HepG2 (cell line): ENCODE data around the gene ZNF440. TPM values are rescaled to one million over a fixed set of nuclear protein-coding genes. Genes with fewer than 3 reads are reported as not detected.

Source experiments
- ATAD3A ChIP-seq: sonication (generic); formaldehyde crosslinking; IDR thresholded peaks from 2 replicates; pipeline ENCODE4 v1.4.0; 2020; ENCODE audit warnings: missing genetic modification reagents
- DMAP1 ChIP-seq: IDR thresholded peaks from 2 replicates; pipeline ENCODE4 v1.6.1; 2016
- GABPB1 ChIP-seq: IDR thresholded peaks from 2 replicates; pipeline ENCODE4 v1.6.1; 2016; ENCODE audit warnings: mild to moderate bottlenecking, missing genetic modification reagents, moderate library complexity, missing compliant biosample characterization
- GMEB1 ChIP-seq: sonication (generic); formaldehyde crosslinking; IDR thresholded peaks from 2 replicates; pipeline ENCODE4 v1.5.1; 2020; ENCODE audit warnings: missing genetic modification reagents, mild to moderate bottlenecking, borderline replicate concordance
- ISL2 ChIP-seq: sonication (generic); formaldehyde crosslinking; IDR thresholded peaks from 2 replicates; pipeline ENCODE4 v1.5.0; 2020; ENCODE audit warnings: missing genetic modification reagents
- JDP2 ChIP-seq: sonication (generic); formaldehyde crosslinking; IDR thresholded peaks from 2 replicates; pipeline ENCODE4 v1.8.1; 2022; ENCODE audit warnings: missing genetic modification reagents, borderline replicate concordance
- MXD3 ChIP-seq: IDR thresholded peaks from 2 replicates; pipeline ENCODE4 v1.6.1; 2016; ENCODE audit warnings: mild to moderate bottlenecking, missing biosample characterization, missing genetic modification reagents
- NCOA1 ChIP-seq: sonication (generic); formaldehyde crosslinking; IDR thresholded peaks from 2 replicates; pipeline ENCODE4 v1.9.0; 2021; ENCODE audit warnings: missing genetic modification reagents
- NCOA2 ChIP-seq: sonication (generic); formaldehyde crosslinking; IDR thresholded peaks from 2 replicates; pipeline ENCODE4 v1.8.0; 2022; ENCODE audit warnings: inconsistent platforms
- NR2C2 ChIP-seq: sonication (generic); formaldehyde crosslinking; IDR thresholded peaks from 2 replicates; pipeline ENCODE4 v1.4.0; 2020; ENCODE audit warnings: missing genetic modification reagents, mild to moderate bottlenecking, moderate library complexity, borderline replicate concordance
- PHF8 ChIP-seq: sonication (generic); formaldehyde crosslinking; IDR thresholded peaks from 2 replicates; pipeline ENCODE4 v1.5.0; 2020; ENCODE audit warnings: missing genetic modification reagents
- SP5 ChIP-seq: IDR thresholded peaks from 2 replicates; pipeline ENCODE4 v1.6.1; 2016; ENCODE audit warnings: low read depth, borderline replicate concordance
- SRSF9 ChIP-seq: fragments of 200-400 bp; formaldehyde crosslinking; IDR thresholded peaks from 2 replicates; pipeline ENCODE4 v1.6.1; 2018; ENCODE audit warnings: borderline replicate concordance, mild to moderate bottlenecking, low read depth, low read length; ENCODE audit not compliant: insufficient read depth, poor library complexity, severe bottlenecking
- ZNF136 ChIP-seq: sonication (generic); formaldehyde crosslinking; IDR thresholded peaks from 2 replicates; pipeline ENCODE4 v1.8.1; 2022; ENCODE audit warnings: low read depth, mild to moderate bottlenecking, moderate library complexity, missing genetic modification reagents
- ZNF205 ChIP-seq: IDR thresholded peaks from 2 replicates; pipeline ENCODE4 v1.6.1; 2018; ENCODE audit warnings: missing biosample characterization, missing genetic modification reagents
- ZNF251 ChIP-seq: sonication (generic); formaldehyde crosslinking; IDR thresholded peaks from 2 replicates; pipeline ENCODE4 v1.9.0; 2021; ENCODE audit warnings: mild to moderate bottlenecking, missing genetic modification reagents
- ZNF274 ChIP-seq: sonication (generic); formaldehyde crosslinking; IDR thresholded peaks from 2 replicates; pipeline ENCODE4 v1.5.1; 2020; ENCODE audit warnings: mild to moderate bottlenecking, missing genetic modification reagents
- ZNF275 ChIP-seq: sonication (generic); formaldehyde crosslinking; IDR thresholded peaks from 2 replicates; pipeline ENCODE4 v1.8.0; 2022; ENCODE audit warnings: missing genetic modification reagents, mild to moderate bottlenecking, inconsistent platforms, borderline replicate concordance
- ZNF501 ChIP-seq: sonication (generic); formaldehyde crosslinking; IDR thresholded peaks from 2 replicates; pipeline ENCODE4 v1.5.1; 2020; ENCODE audit warnings: mild to moderate bottlenecking, moderate library complexity, missing genetic modification reagents
- ZNF687 ChIP-seq: sonication (generic); formaldehyde crosslinking; IDR thresholded peaks from 2 replicates; pipeline ENCODE4 v1.5.1; 2020; ENCODE audit warnings: mild to moderate bottlenecking, missing genetic modification reagents, moderate library complexity
- ZNF777 ChIP-seq: sonication (generic); formaldehyde crosslinking; IDR thresholded peaks from 2 replicates; pipeline ENCODE4 v1.4.0; 2020; ENCODE audit warnings: missing genetic modification reagents
- polyA plus RNA-seq, 8 experiments: library from polyadenylated mRNA; depleted of rRNA in 3 of 8; stranded (reverse) in 7 of 8; unstranded in 1 of 8; fragments of >200 nt; fragmentation: Illumina TruSeq in 4 of 8; extraction: Trizol in 4 of 8; gene quantifications; 2 replicates each; pipeline versions ENCODE4 v1.2.1 to v1.2.3, GENCODE V29; 2011 to 2016; ENCODE audit warnings: low read depth in 4 of 8, missing spikeins in 1 of 8, mixed read lengths in 1 of 8; ENCODE audit not compliant: insufficient read depth in 1 of 8
- total RNA-seq, 5 experiments: library from RNA; depleted of rRNA; stranded (reverse); fragments of >200 nt; fragmentation: Illumina TruSeq; extraction: Trizol; gene quantifications; 2 replicates each; pipeline ENCODE4 v1.2.3, GENCODE V29; 2016; ENCODE audit warnings: low read depth in 1 of 5

The ZNF440 gene
- total and polyA plus RNA-seq, 2 of the 13 experiments (the other 11 are each of a cell fraction or from before 2014, with no cell fraction given), result 2.7 to 12.4 TPM

- TF ChIP-seq NR2C2 (CRISPR knock-in tag), result peak; percentile 51; the same call in 1 of the 2 replicates
- TF ChIP-seq SP5, result peak; percentile 91
- 0 out of 2 replicates have a peak, but pooled peaks have one; percentile 15 for TF ChIP-seq ZNF205
- TF ChIP-seq ZNF251, result 0 out of 2 replicates have a peak, but pooled peaks have one; percentile 49
- peak; percentile 43; the same call in 1 of the 2 replicates for TF ChIP-seq NCOA2 (CRISPR knock-in tag)
- no peak for TF ChIP-seq JDP2 (CRISPR knock-in tag)
- TF ChIP-seq DMAP1 (CRISPR knock-in tag), result 0 out of 2 replicates have a peak, but pooled peaks have one; percentile 30
- TF ChIP-seq MXD3 (CRISPR knock-in tag), result peak; percentile 12; the same call in 1 of the 2 replicates
- peak; percentile 73 for TF ChIP-seq PHF8 (CRISPR knock-in tag)
- TF ChIP-seq ZNF275 (CRISPR knock-in tag), result peak; percentile 32; the same call in 1 of the 2 replicates
- TF ChIP-seq ZNF274 (CRISPR knock-in tag), result 0 out of 2 replicates have a peak, but pooled peaks have one; percentile 22
- no peak for TF ChIP-seq SRSF9
- TF ChIP-seq GABPB1 (CRISPR knock-in tag), result peak; percentile 75
- TF ChIP-seq ZNF501, result peak; percentile 85
- 0 out of 2 replicates have a peak, but pooled peaks have one; percentile 3 for TF ChIP-seq ZNF777 (CRISPR knock-in tag)
- TF ChIP-seq NCOA1, result 0 out of 2 replicates have a peak, but pooled peaks have one; percentile 30
- TF ChIP-seq ZNF136 (CRISPR knock-in tag), result peak; percentile 34; the same call in 1 of the 2 replicates
- no peak for TF ChIP-seq ISL2
- no peak for TF ChIP-seq ATAD3A (CRISPR knock-in tag)
- TF ChIP-seq GMEB1, result peak; percentile 41; the same call in 1 of the 2 replicates
- peak; percentile 83 for TF ChIP-seq ZNF687
Measured at GRCh38 chr19:11766597-11767591, 47.2 kb upstream of the ZNF440 start, which contains the start of gene ZNF441 (continued).
